Calu3 (cell line): ENCODE measurements around the gene TSPAN32. TPM values are rescaled to one million over a fixed set of nuclear protein-coding genes. Genes with fewer than 3 reads are reported as not detected.

Source experiments
- BruUV-seq: library from RNA; stranded (reverse); fragments of 400-500 nt; replicated peaks from 2 replicates; lab custom pipeline; 2021; lab: Mats Ljungman, UMichigan
- CTCF ChIA-PET: fragments of 300-600 bp; sonication (Branson Sonifier 250); formaldehyde crosslinking; loops from one replicate; lab custom pipeline; 2022; ENCODE audit warnings: antibody characterized with exemption; lab: Charles Lee
- DNase-seq: peaks from one replicate; pipeline ENCODE4 v3.0.0; 2022
- H3K27ac Mint-ChIP-seq: one replicate; pipeline ENCODE4 v1.8.0; 2022; ENCODE audit warnings: mixed read lengths; ENCODE audit not compliant: unreplicated experiment
- H3K27me3 Mint-ChIP-seq: one replicate; pipeline ENCODE4 v1.8.0; 2022; ENCODE audit warnings: mixed read lengths; ENCODE audit not compliant: unreplicated experiment
- H3K36me3 Mint-ChIP-seq: one replicate; pipeline ENCODE4 v1.8.0; 2022; ENCODE audit warnings: mild to moderate bottlenecking, moderate library complexity, mixed read lengths; ENCODE audit not compliant: insufficient read depth, unreplicated experiment
- H3K4me1 Mint-ChIP-seq: one replicate; pipeline ENCODE4 v1.8.0; 2022; ENCODE audit warnings: mild to moderate bottlenecking, low read depth, mixed read lengths; ENCODE audit not compliant: unreplicated experiment
- H3K4me3 Mint-ChIP-seq: one replicate; pipeline ENCODE4 v1.8.0; 2022; ENCODE audit warnings: mild to moderate bottlenecking, low read depth, moderate library complexity, mixed read lengths; ENCODE audit not compliant: unreplicated experiment
- H3K9me3 Mint-ChIP-seq: one replicate; pipeline ENCODE4 v1.8.0; 2022; ENCODE audit warnings: low read depth, mixed read lengths; ENCODE audit not compliant: unreplicated experiment
- intact Hi-C: fragments of 100-400 bp; cut with micrococcal nuclease; formaldehyde crosslinking; loops from one replicate; pipeline ENCODE4 v1.10.0; 2022; ENCODE audit not compliant: unreplicated experiment
- total RNA-seq: library from RNA; stranded (reverse); gene quantifications from 2 replicates; pipeline ENCODE4 v1.2.3, GENCODE V29; 2022
- TF ChIP-seq, protein P1 (sequence below): fragments of 200-600 bp; IDR thresholded peaks from one replicate; pipeline ENCODE4 v1.8.0; 2022; ENCODE audit warnings: antibody characterized with exemption; ENCODE audit not compliant: unreplicated experiment

TSPAN32 gene
- total RNA-seq, 1 experiment from 2014 or later, result not detected

GRCh38 chr11:2264366-2265053 is 37.3 kb upstream of the TSPAN32 start:
- intact Hi-C loops, result no loop called here
- no peak for DNase-seq
- CTCF ChIA-PET, result no interaction called here
- TF ChIP-seq, protein P1, sequence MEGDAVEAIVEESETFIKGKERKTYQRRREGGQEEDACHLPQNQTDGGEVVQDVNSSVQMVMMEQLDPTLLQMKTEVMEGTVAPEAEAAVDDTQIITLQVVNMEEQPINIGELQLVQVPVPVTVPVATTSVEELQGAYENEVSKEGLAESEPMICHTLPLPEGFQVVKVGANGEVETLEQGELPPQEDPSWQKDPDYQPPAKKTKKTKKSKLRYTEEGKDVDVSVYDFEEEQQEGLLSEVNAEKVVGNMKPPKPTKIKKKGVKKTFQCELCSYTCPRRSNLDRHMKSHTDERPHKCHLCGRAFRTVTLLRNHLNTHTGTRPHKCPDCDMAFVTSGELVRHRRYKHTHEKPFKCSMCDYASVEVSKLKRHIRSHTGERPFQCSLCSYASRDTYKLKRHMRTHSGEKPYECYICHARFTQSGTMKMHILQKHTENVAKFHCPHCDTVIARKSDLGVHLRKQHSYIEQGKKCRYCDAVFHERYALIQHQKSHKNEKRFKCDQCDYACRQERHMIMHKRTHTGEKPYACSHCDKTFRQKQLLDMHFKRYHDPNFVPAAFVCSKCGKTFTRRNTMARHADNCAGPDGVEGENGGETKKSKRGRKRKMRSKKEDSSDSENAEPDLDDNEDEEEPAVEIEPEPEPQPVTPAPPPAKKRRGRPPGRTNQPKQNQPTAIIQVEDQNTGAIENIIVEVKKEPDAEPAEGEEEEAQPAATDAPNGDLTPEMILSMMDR, result no peak
- H3K9me3 Mint-ChIP-seq, result no peaks in the 10 kb centered on the region
- peaks cover 84% of the 10 kb centered on the region for H3K27me3 Mint-ChIP-seq
- no peak overlapping the region for H3K4me3 Mint-ChIP-seq
- no peak overlapping the region for H3K27ac Mint-ChIP-seq
- no TSS peak for BruUV-seq
- H3K36me3 Mint-ChIP-seq, result no peaks in the 10 kb centered on the region
- H3K4me1 Mint-ChIP-seq, result no peaks in the 10 kb centered on the region

GRCh38 chr11:2265396-2265795 is 36.4 kb upstream of the TSPAN32 start:
- Mint-ChIP-seq H3K27me3 (peaks cover 75% of the 10 kb centered on the region), H3K27ac (no peak overlapping the region), H3K36me3 (no peaks in the 10 kb centered on the region), H3K9me3 (no peaks in the 10 kb centered on the region), H3K4me3 (no peak overlapping the region), H3K4me1 (no peaks in the 10 kb centered on the region)
- no TSS peak for BruUV-seq
- DNase-seq, result no peak
- intact Hi-C loops, result no loop called here
- TF ChIP-seq, protein P1, result no peak
- CTCF ChIA-PET, result no interaction called here

- BruUV-seq, result no TSS peak
Observed at GRCh38 chr11:2265854-2266585, 35.8 kb upstream of the TSPAN32 start.

GRCh38 chr11:2266586-2267305 is 35.1 kb upstream of the TSPAN32 start:
- Mint-ChIP-seq H3K4me3 (no peak overlapping the region), H3K27ac (no peak overlapping the region), H3K27me3 (peaks cover 70% of the 10 kb centered on the region), H3K9me3 (no peaks in the 10 kb centered on the region), H3K4me1 (no peaks in the 10 kb centered on the region), H3K36me3 (no peaks in the 10 kb centered on the region)
- CTCF ChIA-PET, result no interaction called here
- DNase-seq, result no peak
- intact Hi-C loops, result no loop called here
- TF ChIP-seq, protein P1, result no peak
- no TSS peak for BruUV-seq

More at GRCh38 chr11:2265854-2266585, 35.8 kb upstream of the TSPAN32 start:
- Mint-ChIP-seq H3K4me1 (no peaks in the 10 kb centered on the region), H3K27me3 (peaks cover 70% of the 10 kb centered on the region), H3K27ac (no peak overlapping the region), H3K36me3 (no peaks in the 10 kb centered on the region), H3K4me3 (no peak overlapping the region), H3K9me3 (no peaks in the 10 kb centered on the region)
- TF ChIP-seq, protein P1, result no peak
- DNase-seq, result no peak
- CTCF ChIA-PET, result no interaction called here
- intact Hi-C loops, result no loop called here
